Activated CD8-positive, alpha-beta memory T cell treated with anti-CD3 and anti-CD28 coated beads, Interleukin-2, amount 50 U/mL, for 24 hours (primary cell): ENCODE measurements around the gene GLG1.
"Not testable (repeated sequence)": the region's sequence is repeated elsewhere in the genome, so short reads cannot be mapped to it uniquely, and the experiment has no call there.

ENCODE experiments used
- DNase-seq: peaks from one replicate; pipeline ENCODE4 v3.0.0-alpha.2; 2020; ENCODE audit errors: extremely low read depth

GLG1 gene

DNA sequence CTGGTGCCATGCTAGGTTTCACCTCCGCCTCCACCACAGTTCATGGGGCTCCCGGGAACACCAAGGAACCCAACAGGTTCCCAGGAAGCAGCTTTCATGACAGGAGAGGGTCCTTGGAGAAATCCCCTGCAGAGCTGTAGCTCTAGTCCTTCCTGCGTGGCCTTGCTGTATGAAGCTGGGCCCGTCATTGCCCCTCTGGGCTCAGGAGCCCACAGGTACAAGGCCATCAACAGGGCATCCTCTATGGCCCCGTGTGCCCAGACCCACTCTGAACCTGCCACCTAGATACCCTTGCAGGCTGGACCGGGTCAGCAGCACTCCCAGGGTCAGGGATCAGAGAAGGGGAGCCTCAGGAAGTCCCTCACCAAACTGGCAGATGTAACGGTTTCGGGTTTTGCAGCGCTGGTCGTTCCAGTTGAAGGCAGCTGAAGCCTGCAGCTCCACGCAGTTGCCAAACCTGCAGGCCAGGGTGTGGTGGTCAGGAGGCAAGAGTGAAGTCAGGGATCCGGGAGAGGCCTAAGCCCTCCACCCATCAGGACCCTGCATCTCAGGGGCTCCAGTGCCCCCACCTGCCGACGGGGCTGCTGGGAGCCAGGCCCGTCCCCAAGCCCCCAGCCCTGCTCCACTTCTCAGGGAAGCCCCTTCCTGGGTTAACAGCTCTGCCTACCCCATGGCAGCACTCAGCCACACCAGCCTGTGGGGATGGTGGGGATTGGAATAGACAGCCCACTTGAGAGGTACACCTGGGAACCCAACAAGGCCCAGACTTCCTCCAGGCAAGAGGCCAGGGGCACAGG lies 197.5 kb downstream of the GLG1 start:
- not testable (repeated sequence) for DNase-seq

DNA sequence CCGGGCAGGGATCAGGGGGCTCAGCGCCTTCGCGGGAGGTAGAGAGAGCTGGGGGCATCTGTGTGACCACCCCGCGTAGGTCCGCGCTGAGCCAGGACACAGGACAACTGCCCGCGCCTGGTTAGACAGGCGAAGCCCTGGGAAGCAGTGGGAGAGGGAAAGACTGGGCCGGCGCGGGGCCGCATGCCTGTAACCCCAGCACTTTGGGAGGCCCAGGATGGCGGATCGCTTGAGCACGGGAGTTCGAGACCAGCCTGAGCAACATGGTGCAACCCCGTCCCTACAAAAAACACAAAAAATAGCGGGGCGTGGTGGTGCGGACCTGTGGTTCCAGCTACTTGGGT lies 199.6 kb downstream of the GLG1 start:
- not testable (repeated sequence) for DNase-seq

DNA sequence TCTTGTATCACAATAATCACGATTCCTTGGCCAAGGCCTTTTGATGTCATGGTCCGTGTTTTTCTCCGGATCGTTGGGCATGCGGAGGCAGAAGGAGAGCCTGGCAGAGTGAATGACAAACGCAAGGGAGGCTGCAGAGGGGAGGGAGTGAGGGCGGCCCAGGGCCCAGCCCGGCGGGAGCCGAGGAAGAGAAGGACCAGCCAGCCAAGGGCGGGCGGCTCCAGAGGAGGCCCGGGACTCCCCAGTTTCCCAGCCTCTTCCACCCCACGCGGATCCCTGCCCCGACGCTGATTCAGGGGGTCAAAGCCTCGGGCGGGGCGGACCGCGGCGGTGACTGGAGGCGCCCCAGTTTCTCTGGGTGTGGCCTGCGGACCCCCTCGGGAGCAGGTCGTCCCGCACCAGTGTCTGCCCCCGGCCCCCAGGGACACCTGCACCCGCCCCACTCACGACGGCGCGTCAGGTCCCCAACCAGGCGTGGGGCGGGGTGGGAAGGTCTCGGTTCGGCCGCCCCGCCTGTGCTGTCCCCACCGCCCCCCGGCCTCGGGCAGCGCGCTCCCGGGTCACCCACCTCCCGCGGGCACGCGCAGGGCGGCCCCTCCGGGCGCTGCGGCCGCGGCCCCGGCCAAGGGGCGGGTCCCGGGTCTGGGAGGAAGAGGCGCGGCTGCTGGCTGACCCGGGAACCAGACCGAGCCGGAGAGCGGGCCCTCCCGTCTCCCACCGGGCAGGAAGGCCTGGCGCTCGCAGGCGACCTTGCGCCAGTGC lies 200.1 kb downstream of the GLG1 start:
- DNase-seq, result not testable (repeated sequence)

DNA sequence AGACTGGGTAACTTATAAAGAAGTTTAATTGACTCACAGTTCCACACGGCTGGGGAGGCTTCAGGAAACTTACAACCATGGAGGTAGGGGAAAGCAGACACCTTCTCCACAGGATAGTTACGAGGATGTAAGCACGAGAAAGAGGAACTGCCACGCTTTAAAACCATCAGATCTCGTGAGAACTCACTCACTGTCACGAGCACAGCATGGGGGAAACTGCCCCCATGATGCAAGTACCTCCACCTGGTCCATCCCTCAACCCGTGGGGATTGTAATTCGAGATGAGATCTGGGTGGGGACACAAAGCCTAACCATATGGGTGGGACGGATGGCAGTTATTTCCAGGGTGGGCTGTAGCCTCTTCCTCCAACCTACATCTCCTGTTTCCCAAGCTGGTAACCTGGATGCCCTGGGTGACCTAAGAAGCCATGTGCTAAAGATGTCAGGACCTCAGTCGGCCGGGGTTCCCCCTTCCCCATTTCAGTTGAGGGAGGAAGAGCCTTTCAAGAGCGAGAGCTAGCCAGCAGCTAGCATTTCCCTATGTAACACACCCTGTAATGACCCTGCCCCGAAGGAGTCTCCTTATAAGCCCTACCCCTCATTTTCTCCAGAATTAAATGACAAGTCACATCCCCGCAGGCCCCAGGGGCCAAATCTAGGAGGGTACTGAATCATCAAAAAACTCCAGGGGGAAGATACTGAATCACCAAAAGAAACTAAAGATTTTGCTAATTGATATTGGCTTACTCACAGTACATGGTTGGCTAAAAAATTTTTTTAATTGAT lies 202.6 kb downstream of the GLG1 start:
- not testable (repeated sequence) for DNase-seq

DNA sequence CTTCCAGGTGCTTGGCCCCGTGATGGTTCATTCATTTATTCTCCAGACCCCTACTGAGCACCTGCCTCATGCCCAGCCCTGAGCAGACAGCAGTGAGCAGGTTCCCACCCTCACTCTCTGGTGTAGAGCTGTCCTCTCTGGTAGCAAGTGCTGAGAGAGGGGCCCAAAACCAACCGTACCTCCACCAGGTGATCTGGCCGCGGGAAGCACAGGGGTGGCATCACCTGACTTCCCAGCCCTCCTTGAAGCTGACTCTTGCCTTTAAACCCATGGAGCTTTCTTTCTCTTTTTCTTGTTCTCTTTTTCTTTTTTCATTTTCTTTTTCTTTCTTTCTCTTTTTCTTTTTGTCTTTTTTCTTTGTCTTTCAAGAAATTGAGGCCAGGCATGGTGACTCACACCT lies 206.7 kb downstream of the GLG1 start:
- not testable (repeated sequence) for DNase-seq

DNA sequence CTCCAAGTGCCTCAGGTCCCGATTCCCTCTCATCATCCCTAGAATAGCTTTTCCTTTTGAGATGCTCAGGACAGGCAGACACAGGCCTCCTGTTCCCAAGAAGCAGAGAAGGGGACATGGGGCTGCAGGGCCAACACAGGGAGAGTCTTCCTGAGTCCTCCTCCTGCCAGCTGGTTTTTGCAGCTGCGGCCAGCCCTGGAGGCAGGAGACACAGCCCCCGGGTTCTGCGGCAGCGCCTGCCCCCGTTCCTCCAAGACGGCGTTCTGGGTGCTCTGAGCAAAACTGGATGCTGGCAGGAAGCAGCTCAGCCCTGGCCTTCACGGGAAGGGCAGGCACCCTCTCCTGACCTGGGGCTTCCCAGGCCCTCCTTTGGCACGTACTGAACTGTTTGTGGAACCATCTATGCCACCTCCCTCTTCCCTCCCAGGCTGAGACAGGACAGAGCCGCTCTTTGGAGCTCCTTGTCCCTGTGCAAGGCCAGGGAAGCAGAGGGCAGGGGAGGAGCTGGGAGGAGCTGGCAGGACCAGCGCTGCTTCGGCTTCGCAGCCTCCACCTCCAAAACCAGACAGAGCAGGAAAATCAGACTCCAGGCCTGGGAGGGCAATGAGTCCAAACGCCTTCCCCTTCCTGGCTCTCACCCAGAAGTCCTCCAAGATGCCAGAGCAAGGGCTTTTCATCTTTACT lies 208.6 kb downstream of the GLG1 start:
- not testable (repeated sequence) for DNase-seq
